HG02678 (cell line): Measurements from ENCODE around the gene FASN.

ENCODE experiments used
- ATAC-seq: cut with Tn5 transposase; IDR thresholded peaks from one replicate; pipeline ENCODE4 v1.9.1; 2021; ENCODE audit warnings: mild to moderate bottlenecking, moderate library complexity; ENCODE audit not compliant: unreplicated experiment

The FASN gene

GRCh38 chr17:82103553-82104451 lies 5.8 kb upstream of the FASN start:
- no peak for ATAC-seq

- ATAC-seq: no peak
Observed at GRCh38 chr17:82101767-82102679, 4.0 kb upstream of the FASN start.

GRCh38 chr17:82101301-82101715 lies 3.3 kb upstream of the FASN start:
- ATAC-seq: no peak

- ATAC-seq: no peak
Observed at GRCh38 chr17:82100502-82101298, 2.7 kb upstream of the FASN start.

GRCh38 chr17:82098939-82099763 lies 1.1 kb upstream of the FASN start:
- peak; percentile 15 for ATAC-seq

- no peak for ATAC-seq
Observed at GRCh38 chr17:82097919-82098168, 192 bp downstream of the FASN start.

- ATAC-seq: peak; percentile 0
Observed at GRCh38 chr17:82097184-82097918, 685 bp downstream of the FASN start.

- no peak for ATAC-seq
Observed at GRCh38 chr17:82096709-82097183, 1.3 kb downstream of the FASN start.

- ATAC-seq: no peak
Observed at GRCh38 chr17:82095777-82096708, 2.0 kb downstream of the FASN start.

GRCh38 chr17:82094931-82095776 lies 2.9 kb downstream of the FASN start:
- ATAC-seq: no peak

- no peak for ATAC-seq
Observed at GRCh38 chr17:82092995-82093751, 4.9 kb downstream of the FASN start.

- no peak for ATAC-seq
Observed at GRCh38 chr17:82092628-82092994, 5.4 kb downstream of the FASN start.

- no peak for ATAC-seq
Observed at GRCh38 chr17:82092094-82092586, 5.9 kb downstream of the FASN start.

GRCh38 chr17:82091264-82092066 lies 6.6 kb downstream of the FASN start:
- ATAC-seq: no peak

- ATAC-seq: no peak
Observed at GRCh38 chr17:82090549-82091263, 7.3 kb downstream of the FASN start.
